HepG2 (cell line): ENCODE results near the gene SYT8. TPM values are rescaled to one million over a fixed set of nuclear protein-coding genes. Genes with fewer than 3 reads are reported as not detected.
A peak's percentile ranks its signal among the peaks of the same experiment; 100 is the strongest.

Experiments
- BCL6 ChIP-seq: IDR thresholded peaks from 2 replicates; pipeline ENCODE4 v1.6.1; 2016; ENCODE audit warnings: missing genetic modification reagents, missing compliant biosample characterization
- ETV5 ChIP-seq: IDR thresholded peaks from 2 replicates; pipeline ENCODE4 v1.6.1; 2018; ENCODE audit warnings: missing biosample characterization, missing genetic modification reagents, inconsistent platforms, borderline replicate concordance
- GABPB1 ChIP-seq: IDR thresholded peaks from 2 replicates; pipeline ENCODE4 v1.6.1; 2016; ENCODE audit warnings: mild to moderate bottlenecking, missing genetic modification reagents, moderate library complexity, missing compliant biosample characterization
- HDAC1 ChIP-seq: sonication (generic); formaldehyde crosslinking; IDR thresholded peaks from 2 replicates; pipeline ENCODE4 v1.5.1; 2020; ENCODE audit warnings: mild to moderate bottlenecking, missing genetic modification reagents
- HNRNPH1 ChIP-seq: fragments of 200-400 bp; formaldehyde crosslinking; optimal IDR thresholded peaks from 2 replicates; pipeline ENCODE3; 2017; ENCODE audit warnings: mild to moderate bottlenecking, low read depth, low read length
- JUND ChIP-seq: sonication (generic); formaldehyde crosslinking; IDR thresholded peaks from 2 replicates; pipeline ENCODE4 v1.8.0; 2022; ENCODE audit warnings: mild to moderate bottlenecking, missing genetic modification reagents
- MIER2 ChIP-seq: IDR thresholded peaks from 2 replicates; pipeline ENCODE4 v1.6.1; 2016; ENCODE audit warnings: missing biosample characterization, missing genetic modification reagents
- SNAI1 ChIP-seq: sonication (generic); formaldehyde crosslinking; IDR thresholded peaks from 2 replicates; pipeline ENCODE4 v1.5.0; 2020; ENCODE audit warnings: mild to moderate bottlenecking, missing genetic modification reagents, borderline replicate concordance
- TP53 ChIP-seq: sonication (generic); formaldehyde crosslinking; conservative IDR thresholded peaks from 2 replicates; pipeline ENCODE4 v1.4.0; 2020; ENCODE audit warnings: missing genetic modification reagents
- ZBTB7A ChIP-seq: sonication (generic); formaldehyde crosslinking; IDR thresholded peaks from 2 replicates; pipeline ENCODE4 v1.8.0; 2022; ENCODE audit warnings: mild to moderate bottlenecking, missing genetic modification reagents
- ZFYVE20 ChIP-seq: sonication (generic); formaldehyde crosslinking; IDR thresholded peaks from 2 replicates; pipeline ENCODE4 v1.8.0; 2023; ENCODE audit warnings: low read depth, mild to moderate bottlenecking, moderate library complexity, missing genetic modification reagents, borderline replicate concordance
- ZNF10 ChIP-seq: sonication (generic); formaldehyde crosslinking; IDR thresholded peaks from 2 replicates; pipeline ENCODE4 v1.4.0; 2020; ENCODE audit warnings: mild to moderate bottlenecking, low read depth, missing genetic modification reagents, borderline replicate concordance
- ZNF263 ChIP-seq: sonication (generic); formaldehyde crosslinking; IDR thresholded peaks from 2 replicates; pipeline ENCODE4 v1.4.0; 2020; ENCODE audit warnings: missing genetic modification reagents
- ZNF264 ChIP-seq: sonication (generic); formaldehyde crosslinking; IDR thresholded peaks from 2 replicates; pipeline ENCODE4 v1.4.0; 2020; ENCODE audit warnings: missing genetic modification reagents
- ZNF333 ChIP-seq: sonication (generic); formaldehyde crosslinking; IDR thresholded peaks from 2 replicates; pipeline ENCODE4 v1.4.0; 2020; ENCODE audit warnings: mild to moderate bottlenecking, missing genetic modification reagents, borderline replicate concordance
- ZNF430 ChIP-seq: sonication (generic); formaldehyde crosslinking; IDR thresholded peaks from 2 replicates; pipeline ENCODE4 v1.9.0; 2021; ENCODE audit warnings: mild to moderate bottlenecking, missing genetic modification reagents
- ZNF460 ChIP-seq: sonication (generic); formaldehyde crosslinking; IDR thresholded peaks from 2 replicates; pipeline ENCODE4 v1.5.1; 2020; ENCODE audit warnings: missing genetic modification reagents, mild to moderate bottlenecking, borderline replicate concordance
- ZNF737 ChIP-seq: sonication (generic); formaldehyde crosslinking; IDR thresholded peaks from 2 replicates; pipeline ENCODE4 v1.5.0; 2020; ENCODE audit warnings: missing genetic modification reagents, mild to moderate bottlenecking, borderline replicate concordance
- ZNF746 ChIP-seq: sonication (generic); formaldehyde crosslinking; IDR thresholded peaks from 2 replicates; pipeline ENCODE4 v1.8.0; 2022; ENCODE audit warnings: mild to moderate bottlenecking, missing genetic modification reagents
- ZNF781 ChIP-seq: sonication (generic); formaldehyde crosslinking; IDR thresholded peaks from 2 replicates; pipeline ENCODE4 v1.5.1; 2020; ENCODE audit warnings: borderline replicate concordance, mild to moderate bottlenecking, missing genetic modification reagents; ENCODE audit errors: not compliant biosample characterization
- ZNF790 ChIP-seq: sonication (generic); formaldehyde crosslinking; IDR thresholded peaks from 2 replicates; pipeline ENCODE4 v1.8.0; 2022; ENCODE audit warnings: missing genetic modification reagents, mild to moderate bottlenecking, borderline replicate concordance
- polyA plus RNA-seq, 8 experiments: library from polyadenylated mRNA; depleted of rRNA in 3 of 8; stranded (reverse) in 7 of 8; unstranded in 1 of 8; fragments of >200 nt; fragmentation: Illumina TruSeq in 4 of 8; extraction: Trizol in 4 of 8; gene quantifications; 2 replicates each; pipeline versions ENCODE4 v1.2.1 to v1.2.3, GENCODE V29; 2011 to 2016; ENCODE audit warnings: low read depth in 4 of 8, missing spikeins in 1 of 8, mixed read lengths in 1 of 8; ENCODE audit not compliant: insufficient read depth in 1 of 8
- total RNA-seq, 5 experiments: library from RNA; depleted of rRNA; stranded (reverse); fragments of >200 nt; fragmentation: Illumina TruSeq; extraction: Trizol; gene quantifications; 2 replicates each; pipeline ENCODE4 v1.2.3, GENCODE V29; 2016; ENCODE audit warnings: low read depth in 1 of 5
- TF ChIP-seq, protein P1 (sequence below): sonication (generic); formaldehyde crosslinking; IDR thresholded peaks from 2 replicates; pipeline ENCODE4 v1.4.0; 2020; ENCODE audit warnings: missing genetic modification reagents, borderline replicate concordance
- TF ChIP-seq, protein P2 (sequence below): sonication (generic); formaldehyde crosslinking; IDR thresholded peaks from 2 replicates; pipeline ENCODE4 v1.5.0; 2020; ENCODE audit warnings: mild to moderate bottlenecking, missing genetic modification reagents

Gene SYT8
- total and polyA plus RNA-seq, 2 of the 13 experiments (the other 11 are each of a cell fraction or from before 2014, with no cell fraction given) = 0.60 to 2.3 TPM

- TF ChIP-seq, protein P1, sequence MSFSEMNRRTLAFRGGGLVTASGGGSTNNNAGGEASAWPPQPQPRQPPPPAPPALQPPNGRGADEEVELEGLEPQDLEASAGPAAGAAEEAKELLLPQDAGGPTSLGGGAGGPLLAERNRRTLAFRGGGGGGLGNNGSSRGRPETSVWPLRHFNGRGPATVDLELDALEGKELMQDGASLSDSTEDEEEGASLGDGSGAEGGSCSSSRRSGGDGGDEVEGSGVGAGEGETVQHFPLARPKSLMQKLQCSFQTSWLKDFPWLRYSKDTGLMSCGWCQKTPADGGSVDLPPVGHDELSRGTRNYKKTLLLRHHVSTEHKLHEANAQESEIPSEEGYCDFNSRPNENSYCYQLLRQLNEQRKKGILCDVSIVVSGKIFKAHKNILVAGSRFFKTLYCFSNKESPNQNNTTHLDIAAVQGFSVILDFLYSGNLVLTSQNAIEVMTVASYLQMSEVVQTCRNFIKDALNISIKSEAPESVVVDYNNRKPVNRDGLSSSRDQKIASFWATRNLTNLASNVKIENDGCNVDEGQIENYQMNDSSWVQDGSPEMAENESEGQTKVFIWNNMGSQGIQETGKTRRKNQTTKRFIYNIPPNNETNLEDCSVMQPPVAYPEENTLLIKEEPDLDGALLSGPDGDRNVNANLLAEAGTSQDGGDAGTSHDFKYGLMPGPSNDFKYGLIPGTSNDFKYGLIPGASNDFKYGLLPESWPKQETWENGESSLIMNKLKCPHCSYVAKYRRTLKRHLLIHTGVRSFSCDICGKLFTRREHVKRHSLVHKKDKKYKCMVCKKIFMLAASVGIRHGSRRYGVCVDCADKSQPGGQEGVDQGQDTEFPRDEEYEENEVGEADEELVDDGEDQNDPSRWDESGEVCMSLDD (CRISPR knock-in tag) = peak; percentile 68; the same call in 1 of the 2 replicates
- 0 out of 2 replicates have a peak, but pooled peaks have one; percentile 29 for TF ChIP-seq MIER2 (CRISPR knock-in tag)
- TF ChIP-seq ZBTB7A (CRISPR knock-in tag) = peak; percentile 86
- TF ChIP-seq HDAC1 (CRISPR knock-in tag) = peak; percentile 53
- 0 out of 2 replicates have a peak, but pooled peaks have one; percentile 61 for TF ChIP-seq ZNF790 (CRISPR knock-in tag)
- 0 out of 2 replicates have a peak, but pooled peaks have one; percentile 58 for TF ChIP-seq JUND (CRISPR knock-in tag)
- peak; percentile 47 for TF ChIP-seq ZNF781 (CRISPR knock-in tag)
- TF ChIP-seq ZNF10 (CRISPR knock-in tag) = no peak
- 0 out of 2 replicates have a peak, but pooled peaks have one; percentile 30 for TF ChIP-seq BCL6 (CRISPR knock-in tag)
- peak; percentile 48; the same call in 1 of the 2 replicates for TF ChIP-seq ETV5
- no peak for TF ChIP-seq ZFYVE20 (CRISPR knock-in tag)
- TF ChIP-seq ZNF264 (CRISPR knock-in tag) = 0 out of 2 replicates have a peak, but pooled peaks have one; percentile 55
- TF ChIP-seq ZNF333 = no peak
- TF ChIP-seq, protein P2, sequence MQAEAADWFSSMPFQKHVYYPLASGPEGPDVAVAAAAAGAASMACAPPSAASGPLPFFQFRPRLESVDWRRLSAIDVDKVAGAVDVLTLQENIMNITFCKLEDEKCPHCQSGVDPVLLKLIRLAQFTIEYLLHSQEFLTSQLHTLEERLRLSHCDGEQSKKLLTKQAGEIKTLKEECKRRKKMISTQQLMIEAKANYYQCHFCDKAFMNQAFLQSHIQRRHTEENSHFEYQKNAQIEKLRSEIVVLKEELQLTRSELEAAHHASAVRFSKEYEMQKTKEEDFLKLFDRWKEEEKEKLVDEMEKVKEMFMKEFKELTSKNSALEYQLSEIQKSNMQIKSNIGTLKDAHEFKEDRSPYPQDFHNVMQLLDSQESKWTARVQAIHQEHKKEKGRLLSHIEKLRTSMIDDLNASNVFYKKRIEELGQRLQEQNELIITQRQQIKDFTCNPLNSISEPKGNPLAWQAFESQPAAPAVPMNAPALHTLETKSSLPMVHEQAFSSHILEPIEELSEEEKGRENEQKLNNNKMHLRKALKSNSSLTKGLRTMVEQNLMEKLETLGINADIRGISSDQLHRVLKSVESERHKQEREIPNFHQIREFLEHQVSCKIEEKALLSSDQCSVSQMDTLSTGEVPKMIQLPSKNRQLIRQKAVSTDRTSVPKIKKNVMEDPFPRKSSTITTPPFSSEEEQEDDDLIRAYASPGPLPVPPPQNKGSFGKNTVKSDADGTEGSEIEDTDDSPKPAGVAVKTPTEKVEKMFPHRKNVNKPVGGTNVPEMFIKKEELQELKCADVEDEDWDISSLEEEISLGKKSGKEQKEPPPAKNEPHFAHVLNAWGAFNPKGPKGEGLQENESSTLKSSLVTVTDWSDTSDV (CRISPR knock-in tag) = 0 out of 2 replicates have a peak, but pooled peaks have one; percentile 39
- no peak for TF ChIP-seq HNRNPH1
- no peak for TF ChIP-seq SNAI1
- TF ChIP-seq ZNF263 (CRISPR knock-in tag) = peak; percentile 69; the same call in 1 of the 2 replicates
- TF ChIP-seq ZNF737 (CRISPR knock-in tag) = no peak
- TF ChIP-seq ZNF460 = no peak
- TF ChIP-seq GABPB1 (CRISPR knock-in tag) = peak; percentile 68; the same call in 1 of the 2 replicates
- peak; percentile 27; the same call in 1 of the 2 replicates for TF ChIP-seq ZNF430 (CRISPR knock-in tag)
- TF ChIP-seq TP53 (CRISPR knock-in tag) = peak; percentile 62; the same call in 1 of the 2 replicates
- no peak for TF ChIP-seq ZNF746 (CRISPR knock-in tag)
These were observed 9.6 kb upstream of the SYT8 start (continued) for GRCh38 chr11:1825039-1825740.
